B cell (primary cell): ENCODE measurements around the gene FBXL16. TPM values are rescaled to one million over a fixed set of nuclear protein-coding genes. Genes with fewer than 3 reads are reported as not detected.

Source experiments
- ATAC-seq: fragments of 200-7000 bp; cut with Tn5 transposase; one replicate; pipeline ENCODE4 v1.10.0; 2021; ENCODE audit warnings: low read depth, mild to moderate bottlenecking, moderate number of reproducible peaks, moderate library complexity
- CTCF ChIA-PET: fragments of 350-600 bp; sonication (Branson Sonifier 250); formaldehyde crosslinking; loops from one replicate; lab custom pipeline; 2021; ENCODE audit warnings: antibody characterized with exemption, inconsistent platforms; lab: Charles Lee
- POLR2A ChIA-PET: fragments of 350-600 bp; sonication (Branson Sonifier 250); formaldehyde crosslinking; loops from one replicate; lab custom pipeline; 2021; ENCODE audit warnings: antibody characterized with exemption; lab: Charles Lee
- DNase-seq: peaks from one replicate; pipeline ENCODE4 v3.0.0; 2013
- H2AFZ ChIP-seq: 2 replicates; pipeline ENCODE4 v1.6.1; 2012; ENCODE audit warnings: mild to moderate bottlenecking, low read depth, low read length; ENCODE audit not compliant: insufficient read depth, poor library complexity, severe bottlenecking
- H3K27ac ChIP-seq, 2 donors: 1 replicate in 1 of 2; 2 replicates in 1 of 2; pipeline ENCODE4 v1.5.1; 2012 to 2013; ENCODE audit warnings: low read length in 2 of 2, mild to moderate bottlenecking in 2 of 2, moderate library complexity in 1 of 2
- H3K27me3 ChIP-seq, 4 experiments: fragments of 200-600 bp in 1 of 4; sonication (generic) in 1 of 4; replicated peaks in 1 of 4; 1 replicate in 2 of 4; 2 replicates in 2 of 4; pipeline versions ENCODE4 v1.6.1 to v1.7.0; 2013 to 2016; ENCODE audit warnings: low read length in 3 of 4, mild to moderate bottlenecking in 2 of 4, mixed read lengths in 1 of 4, moderate library complexity in 1 of 4; ENCODE audit not compliant: insufficient read depth in 4 of 4, control insufficient read depth in 3 of 4; ENCODE audit errors: control extremely low read depth in 1 of 4
- H3K36me3 ChIP-seq, 2 experiments: replicated peaks in 1 of 2; 1 replicate in 1 of 2; 2 replicates in 1 of 2; pipeline versions ENCODE4 v1.6.1 to v1.7.1; 2013; ENCODE audit warnings: low read length in 1 of 2; ENCODE audit not compliant: insufficient read depth in 2 of 2, control insufficient read depth in 1 of 2; ENCODE audit errors: control extremely low read depth in 1 of 2, extremely low read depth in 1 of 2
- H3K4me1 ChIP-seq, 2 donors: fragments of 200-600 bp in 1 of 2; sonication (generic) in 1 of 2; 1 replicate in 1 of 2; 2 replicates in 1 of 2; pipeline versions ENCODE4 v1.5.1 to v1.6.1; 2013 to 2017; ENCODE audit warnings: low read length in 2 of 2; ENCODE audit not compliant: control insufficient read depth in 2 of 2, insufficient read depth in 2 of 2
- H3K4me2 ChIP-seq: replicated peaks from 2 replicates; pipeline ENCODE3; 2012; ENCODE audit warnings: mild to moderate bottlenecking, low read depth, low read length; ENCODE audit not compliant: poor library complexity, severe bottlenecking
- H3K4me3 ChIP-seq, 5 experiments: fragments of 200-600 bp in 1 of 5; sonication (generic) in 1 of 5; 1 replicate in 3 of 5; 2 replicates in 2 of 5; pipeline versions ENCODE4 v1.5.1 to v1.7.0; 2011 to 2016; ENCODE audit warnings: low read length in 4 of 5, mild to moderate bottlenecking in 4 of 5, low read depth in 2 of 5, control low read depth in 1 of 5, moderate library complexity in 1 of 5; ENCODE audit not compliant: insufficient read depth in 1 of 5; ENCODE audit errors: control extremely low read depth in 1 of 5, extremely low read depth in 1 of 5
- H3K79me2 ChIP-seq: fragments of 200-600 bp; sonication (generic); one replicate; pipeline ENCODE4 v1.6.0; 2016; ENCODE audit warnings: low read length; ENCODE audit not compliant: control insufficient read depth, insufficient read depth
- H3K9ac ChIP-seq: fragments of 200-600 bp; sonication (generic); 2 replicates; pipeline ENCODE4 v1.6.1; 2017; ENCODE audit warnings: mild to moderate bottlenecking, low read length, moderate library complexity
- H3K9me3 ChIP-seq, 3 donors: one replicate each; pipeline versions ENCODE4 v1.6.1 to v1.7.1; 2013; ENCODE audit warnings: low read length in 2 of 3; ENCODE audit not compliant: control insufficient read depth in 2 of 3, insufficient read depth in 1 of 3; ENCODE audit errors: control extremely low read depth in 1 of 3
- H4K20me1 ChIP-seq: 2 replicates; pipeline ENCODE4 v1.6.0; 2012; ENCODE audit warnings: mild to moderate bottlenecking, low read length; ENCODE audit not compliant: insufficient read depth, control insufficient read depth, poor library complexity, severe bottlenecking
- H3K27ac Mint-ChIP-seq: one replicate; pipeline ENCODE4 v1.8.0; 2021; ENCODE audit warnings: mixed read lengths
- H3K27me3 Mint-ChIP-seq: one replicate; pipeline ENCODE4 v1.8.0; 2021; ENCODE audit warnings: mixed read lengths
- H3K4me1 Mint-ChIP-seq: one replicate; pipeline ENCODE4 v1.8.0; 2021; ENCODE audit warnings: mixed read lengths
- H3K4me3 Mint-ChIP-seq: one replicate; pipeline ENCODE4 v1.8.0; 2021; ENCODE audit warnings: mixed read lengths
- H3K9me3 Mint-ChIP-seq: one replicate; pipeline ENCODE4 v1.8.0; 2022; ENCODE audit warnings: mixed read lengths; ENCODE audit not compliant: insufficient read depth
- EZH2 ChIP-seq: IDR thresholded peaks from 2 replicates; pipeline ENCODE4 v1.6.1; 2012; ENCODE audit warnings: borderline replicate concordance, low read depth, mild to moderate bottlenecking, moderate library complexity, low read length; ENCODE audit not compliant: insufficient read depth, poor library complexity, severe bottlenecking
- WGBS: methylation state at CpG from one replicate; pipeline ENCODE4 v1.1.5; 2013; ENCODE audit warnings: missing lambda C conversion rate; ENCODE audit not compliant: insufficient coverage; 5-methylcytosine and 5-hydroxymethylcytosine counted together
- intact Hi-C: fragments of 100-400 bp; cut with micrococcal nuclease; formaldehyde crosslinking; loops from one replicate; pipeline ENCODE4 v1.10.0; 2022
- polyA plus RNA-seq: library from polyadenylated mRNA; depleted of rRNA; stranded (reverse); fragments of >200 nt; gene quantifications from 2 replicates; pipeline ENCODE4 v1.2.3, GENCODE V29; 2012
- total RNA-seq, 2 donors: library from RNA; stranded (reverse); fragments of 120-200 nt in 1 of 2; gene quantifications; 1 replicate in 1 of 2; 2 replicates in 1 of 2; pipeline versions ENCODE4 v1.2.3 to v1.2.4, GENCODE V29; 2013 to 2022
- TF ChIP-seq, protein P1 (sequence below): fragments of 200-600 bp; IDR thresholded peaks from one replicate; pipeline ENCODE4 v1.8.0; 2022; ENCODE audit warnings: antibody characterized with exemption, mild to moderate bottlenecking

The FBXL16 gene
- total and polyA plus RNA-seq, 2 donors (not counting 1 experiment from before 2014, with no cell fraction given): 2.2 to 5.8 TPM

DNA sequence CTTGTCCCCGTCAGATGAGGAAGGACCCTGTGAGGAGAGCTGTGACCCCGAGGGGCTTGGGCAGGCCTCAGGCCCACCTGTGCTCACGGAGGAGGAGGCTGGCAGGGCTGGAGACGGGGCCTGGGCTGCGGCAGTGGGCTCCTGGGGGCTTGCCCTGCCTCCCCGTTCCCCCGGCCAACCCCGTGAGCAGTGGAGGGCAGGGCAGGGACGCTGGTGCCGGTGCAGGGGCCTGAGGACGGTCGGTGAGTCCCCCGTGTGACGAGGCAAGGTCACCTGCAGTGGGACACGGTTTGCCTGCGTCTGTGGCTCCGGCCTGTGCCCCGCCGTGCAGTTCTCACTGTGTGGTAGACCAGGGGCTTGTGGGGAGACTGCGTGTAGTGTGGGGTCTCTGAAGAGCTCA lies 46.0 kb downstream of the FBXL16 start:
- Histone ChIP-seq H4K20me1 (no peaks in the 10 kb centered on the region), H3K4me3 (no peak overlapping the region), H3K36me3 (no peaks in the 10 kb centered on the region), H3K27ac (no peak overlapping the region), H3K4me2 (no peak overlapping the region), H3K79me2 (no peaks in the 10 kb centered on the region), H2AFZ (no peak overlapping the region), H3K27me3 (no peaks in the 10 kb centered on the region), H3K4me1 (peaks cover 10 to 17% of the 10 kb centered on the region in 2 donors), H3K9ac (no peak overlapping the region), H3K9me3 (no peaks in the 10 kb centered on the region)
- WGBS: 90% methylated on average over 19 of the region's 20 CpGs
- TF ChIP-seq, protein P1, sequence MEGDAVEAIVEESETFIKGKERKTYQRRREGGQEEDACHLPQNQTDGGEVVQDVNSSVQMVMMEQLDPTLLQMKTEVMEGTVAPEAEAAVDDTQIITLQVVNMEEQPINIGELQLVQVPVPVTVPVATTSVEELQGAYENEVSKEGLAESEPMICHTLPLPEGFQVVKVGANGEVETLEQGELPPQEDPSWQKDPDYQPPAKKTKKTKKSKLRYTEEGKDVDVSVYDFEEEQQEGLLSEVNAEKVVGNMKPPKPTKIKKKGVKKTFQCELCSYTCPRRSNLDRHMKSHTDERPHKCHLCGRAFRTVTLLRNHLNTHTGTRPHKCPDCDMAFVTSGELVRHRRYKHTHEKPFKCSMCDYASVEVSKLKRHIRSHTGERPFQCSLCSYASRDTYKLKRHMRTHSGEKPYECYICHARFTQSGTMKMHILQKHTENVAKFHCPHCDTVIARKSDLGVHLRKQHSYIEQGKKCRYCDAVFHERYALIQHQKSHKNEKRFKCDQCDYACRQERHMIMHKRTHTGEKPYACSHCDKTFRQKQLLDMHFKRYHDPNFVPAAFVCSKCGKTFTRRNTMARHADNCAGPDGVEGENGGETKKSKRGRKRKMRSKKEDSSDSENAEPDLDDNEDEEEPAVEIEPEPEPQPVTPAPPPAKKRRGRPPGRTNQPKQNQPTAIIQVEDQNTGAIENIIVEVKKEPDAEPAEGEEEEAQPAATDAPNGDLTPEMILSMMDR: no peak
- no peak for TF ChIP-seq EZH2
- no peak overlapping the region for H3K27ac Mint-ChIP-seq
- POLR2A ChIA-PET: interaction anchor here (1.7 kb wide), 1 partner anchor 10 kb away, joined by 6 read pairs; the partner anchor contains the start of gene WDR90
- no peak for DNase-seq
- CTCF ChIA-PET: interaction anchor here (0.7 to 1.4 kb wide), 2 partner anchors 23 to 80 kb away, joined by 4 to 6 read pairs; partner anchors contain the start of gene METTL26
- H3K9me3 Mint-ChIP-seq: no peaks in the 10 kb centered on the region
- H3K4me3 Mint-ChIP-seq: no peak overlapping the region
- no peak for ATAC-seq
- H3K27me3 Mint-ChIP-seq: no peaks in the 10 kb centered on the region
- intact Hi-C loops: loop anchor here (1.0 to 2.0 kb wide), 4 partner anchors 10 to 80 kb away; partner anchors contain the start of genes JMJD8 and WDR90
- peaks cover 10% of the 10 kb centered on the region for H3K4me1 Mint-ChIP-seq

GRCh38 chr16:658679-659571 lies 46.7 kb downstream of the FBXL16 start:
- DNase-seq (no peak), ATAC-seq (no peak)
- Histone ChIP-seq H3K4me2 (no peak overlapping the region), H3K9me3 (no peaks in the 10 kb centered on the region), H3K4me1 (peaks cover 10 to 17% of the 10 kb centered on the region in 2 donors), H4K20me1 (no peaks in the 10 kb centered on the region), H3K27me3 (no peaks in the 10 kb centered on the region), H3K9ac (no peak overlapping the region), H2AFZ (no peak overlapping the region), H3K36me3 (no peaks in the 10 kb centered on the region), H3K27ac (no peak overlapping the region), H3K4me3 (no peak overlapping the region), H3K79me2 (no peaks in the 10 kb centered on the region)
- Mint-ChIP-seq H3K9me3 (no peaks in the 10 kb centered on the region), H3K27ac (no peak overlapping the region), H3K4me1 (peaks cover 10% of the 10 kb centered on the region), H3K4me3 (no peak overlapping the region), H3K27me3 (no peaks in the 10 kb centered on the region)
- POLR2A ChIA-PET: no interaction called here
- TF ChIP-seq EZH2: no peak
- TF ChIP-seq, protein P1: no peak
- intact Hi-C loops: no loop called here
- 95% methylated on average over 35 of the region's 35 CpGs for WGBS
- CTCF ChIA-PET: no interaction called here
